ENCODE data around the gene MED15.

MED15 gene

GRCh38 chr22:20599117-20599516, 91.7 kb downstream of the MED15 start:
- Histone ChIP-seq H3K4me3 (ENCODE audit: low read length) (no peak overlapping the region), H3K27ac (ENCODE audit: low read length) (no peak overlapping the region), H3K9me3 (ENCODE audit: insufficient read depth, low read depth, low read length) (no peaks in the 10 kb centered on the region), H3K4me1 (ENCODE audit: insufficient read depth, low read length) (no peaks in the 10 kb centered on the region), H3K27me3 (ENCODE audit: insufficient read depth, low read length) (no peaks in the 10 kb centered on the region), H3K36me3 (ENCODE audit: insufficient read depth, low read depth, low read length) (no peaks in the 10 kb centered on the region), H3K9ac (ENCODE audit: low read depth, low read length) (no peak overlapping the region)

DNA sequence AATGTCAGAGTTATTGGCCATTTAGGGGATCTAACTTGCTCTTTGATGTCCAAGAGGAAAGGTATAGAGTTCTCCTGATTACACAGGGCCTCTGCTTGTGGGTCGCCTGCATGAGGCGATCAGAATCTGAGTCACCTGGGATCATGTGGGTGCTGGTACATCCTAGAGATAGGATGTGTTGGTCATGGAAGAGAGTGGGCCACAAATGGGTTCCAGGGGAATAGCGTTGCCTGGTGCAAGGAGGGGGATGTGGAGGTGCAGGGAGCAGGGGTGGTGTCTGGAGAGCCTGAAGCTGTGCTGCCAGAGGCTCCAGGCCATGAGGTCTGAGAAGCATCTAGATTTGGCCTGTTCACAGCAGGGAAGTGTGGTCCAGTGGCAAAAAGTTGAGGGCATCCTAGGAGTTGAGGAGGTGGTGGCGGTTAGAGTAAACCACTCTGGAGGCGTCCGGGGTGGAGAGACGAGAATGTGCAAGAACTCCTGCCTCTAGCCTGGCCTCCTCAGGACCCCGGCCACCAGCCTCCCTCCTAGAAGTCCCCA, 92.8 kb downstream of the MED15 start:
- H3K27me3 ChIP-seq (ENCODE audit: insufficient read depth, low read length) = no peaks in the 10 kb centered on the region
- no peaks in the 10 kb centered on the region for H3K36me3 ChIP-seq (ENCODE audit: insufficient read depth, low read depth, low read length)
- H3K4me3 ChIP-seq (ENCODE audit: low read length) = no peak overlapping the region
- no peaks in the 10 kb centered on the region for H3K9me3 ChIP-seq (ENCODE audit: insufficient read depth, low read depth, low read length)
- H3K4me1 ChIP-seq (ENCODE audit: insufficient read depth, low read length) = no peaks in the 10 kb centered on the region
- no peak overlapping the region for H3K27ac ChIP-seq (ENCODE audit: low read length)
- H3K9ac ChIP-seq (ENCODE audit: low read depth, low read length) = no peak overlapping the region

GRCh38 chr22:20601308-20601707, 93.9 kb downstream of the MED15 start:
- no peaks in the 10 kb centered on the region for H3K9me3 ChIP-seq (ENCODE audit: insufficient read depth, low read depth, low read length)
- no peaks in the 10 kb centered on the region for H3K36me3 ChIP-seq (ENCODE audit: insufficient read depth, low read depth, low read length)
- H3K27me3 ChIP-seq (ENCODE audit: insufficient read depth, low read length) = no peaks in the 10 kb centered on the region
- no peak overlapping the region for H3K4me3 ChIP-seq (ENCODE audit: low read length)
- H3K4me1 ChIP-seq (ENCODE audit: insufficient read depth, low read length) = no peaks in the 10 kb centered on the region
- H3K27ac ChIP-seq (ENCODE audit: low read length) = no peak overlapping the region
- H3K9ac ChIP-seq (ENCODE audit: low read depth, low read length) = no peak overlapping the region

DNA sequence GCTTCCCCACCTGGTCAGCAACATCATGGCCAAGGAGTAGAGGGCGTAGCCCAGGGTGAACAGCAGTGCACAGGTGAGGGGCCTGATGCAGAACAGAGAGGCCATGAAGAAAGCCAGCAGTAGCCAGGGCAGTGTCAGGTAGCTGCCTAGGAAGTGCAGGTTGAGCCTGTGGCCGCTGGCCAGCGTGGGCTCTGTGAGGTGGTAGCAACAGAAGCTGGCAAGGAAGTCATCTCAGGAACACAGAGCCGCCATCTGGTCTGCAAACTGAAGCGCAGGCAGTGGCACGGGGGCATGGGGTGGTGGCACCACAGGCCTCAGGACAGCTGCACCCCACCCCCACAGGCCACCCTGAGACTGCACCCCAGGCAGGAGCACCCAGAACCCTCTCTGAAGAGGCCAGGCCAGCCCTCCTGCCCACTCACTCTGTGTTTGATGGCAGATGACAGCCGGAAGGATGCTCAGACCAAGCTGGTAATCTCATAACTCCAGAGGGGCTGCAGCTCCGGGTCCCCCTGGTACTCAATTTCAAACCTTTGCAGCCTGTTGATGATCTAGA, 95.3 kb downstream of the MED15 start:
- Histone ChIP-seq H3K4me1 (ENCODE audit: insufficient read depth, low read length) (no peaks in the 10 kb centered on the region), H3K27me3 (ENCODE audit: insufficient read depth, low read length) (no peaks in the 10 kb centered on the region), H3K4me3 (ENCODE audit: low read length) (no peak overlapping the region), H3K9ac (ENCODE audit: low read depth, low read length) (no peak overlapping the region), H3K9me3 (ENCODE audit: insufficient read depth, low read depth, low read length) (no peaks in the 10 kb centered on the region), H3K27ac (ENCODE audit: low read length) (no peak overlapping the region), H3K36me3 (ENCODE audit: insufficient read depth, low read depth, low read length) (no peaks in the 10 kb centered on the region)

GRCh38 chr22:20604092-20604747, 96.8 kb downstream of the MED15 start:
- Histone ChIP-seq H3K9ac (ENCODE audit: low read depth, low read length) (no peak overlapping the region), H3K36me3 (ENCODE audit: insufficient read depth, low read depth, low read length) (no peaks in the 10 kb centered on the region), H3K27ac (ENCODE audit: low read length) (no peak overlapping the region), H3K4me3 (ENCODE audit: low read length) (no peak overlapping the region), H3K4me1 (ENCODE audit: insufficient read depth, low read length) (no peaks in the 10 kb centered on the region), H3K27me3 (ENCODE audit: insufficient read depth, low read length) (no peaks in the 10 kb centered on the region), H3K9me3 (ENCODE audit: insufficient read depth, low read depth, low read length) (no peaks in the 10 kb centered on the region)

DNA sequence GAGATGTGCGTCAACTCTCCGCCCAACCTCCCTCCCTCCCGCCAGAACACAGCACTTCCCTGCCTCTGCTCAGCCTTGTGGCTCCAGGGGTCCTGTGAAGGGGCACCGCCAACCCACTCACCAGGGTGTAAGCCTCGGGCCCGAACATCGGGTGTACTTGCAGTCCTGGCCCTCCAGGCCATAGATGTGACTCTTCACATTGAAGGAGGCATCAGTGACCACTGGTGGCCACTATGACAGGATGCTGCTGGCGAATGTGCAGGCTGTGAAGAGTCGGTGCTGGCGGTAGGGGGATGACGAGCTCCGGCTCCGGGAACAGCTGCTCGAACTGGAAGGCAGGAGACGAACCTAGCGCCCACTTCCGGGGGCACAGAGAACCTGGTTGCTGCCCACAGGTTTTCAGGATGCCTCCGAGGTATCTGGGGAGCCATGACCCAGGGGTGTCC, 97.4 kb downstream of the MED15 start:
- Histone ChIP-seq H3K4me1 (ENCODE audit: insufficient read depth, low read length) (no peaks in the 10 kb centered on the region), H3K9ac (ENCODE audit: low read depth, low read length) (no peak overlapping the region), H3K27ac (ENCODE audit: low read length) (no peak overlapping the region), H3K36me3 (ENCODE audit: insufficient read depth, low read depth, low read length) (no peaks in the 10 kb centered on the region), H3K9me3 (ENCODE audit: insufficient read depth, low read depth, low read length) (no peaks in the 10 kb centered on the region), H3K4me3 (ENCODE audit: low read length) (no peak overlapping the region), H3K27me3 (ENCODE audit: insufficient read depth, low read length) (no peaks in the 10 kb centered on the region)

DNA sequence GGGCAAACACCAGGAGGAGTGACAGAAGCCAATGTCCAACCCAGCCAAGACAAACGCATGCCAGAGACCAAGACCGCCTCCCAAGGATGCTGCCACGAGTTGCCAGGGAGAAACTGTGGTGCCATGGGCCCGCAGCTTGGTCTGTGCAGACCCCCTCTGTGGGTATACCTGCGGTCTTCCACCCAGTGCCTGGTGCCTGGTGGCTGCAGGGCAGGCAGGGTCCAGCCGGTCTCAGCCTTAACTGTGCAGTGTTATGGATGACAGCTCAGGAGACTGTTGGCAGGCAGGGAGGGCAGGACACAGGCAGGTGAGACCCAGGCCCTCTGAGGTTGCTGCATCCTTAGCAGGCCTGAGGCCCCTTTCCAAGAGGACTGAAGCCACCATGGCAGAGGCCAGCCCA, 97.9 kb downstream of the MED15 start:
- Histone ChIP-seq H3K27ac (ENCODE audit: low read length) (no peak overlapping the region), H3K9me3 (ENCODE audit: insufficient read depth, low read depth, low read length) (no peaks in the 10 kb centered on the region), H3K27me3 (ENCODE audit: insufficient read depth, low read length) (no peaks in the 10 kb centered on the region), H3K36me3 (ENCODE audit: insufficient read depth, low read depth, low read length) (no peaks in the 10 kb centered on the region), H3K4me1 (ENCODE audit: insufficient read depth, low read length) (no peaks in the 10 kb centered on the region), H3K9ac (ENCODE audit: low read depth, low read length) (no peak overlapping the region), H3K4me3 (ENCODE audit: low read length) (no peak overlapping the region)

DNA sequence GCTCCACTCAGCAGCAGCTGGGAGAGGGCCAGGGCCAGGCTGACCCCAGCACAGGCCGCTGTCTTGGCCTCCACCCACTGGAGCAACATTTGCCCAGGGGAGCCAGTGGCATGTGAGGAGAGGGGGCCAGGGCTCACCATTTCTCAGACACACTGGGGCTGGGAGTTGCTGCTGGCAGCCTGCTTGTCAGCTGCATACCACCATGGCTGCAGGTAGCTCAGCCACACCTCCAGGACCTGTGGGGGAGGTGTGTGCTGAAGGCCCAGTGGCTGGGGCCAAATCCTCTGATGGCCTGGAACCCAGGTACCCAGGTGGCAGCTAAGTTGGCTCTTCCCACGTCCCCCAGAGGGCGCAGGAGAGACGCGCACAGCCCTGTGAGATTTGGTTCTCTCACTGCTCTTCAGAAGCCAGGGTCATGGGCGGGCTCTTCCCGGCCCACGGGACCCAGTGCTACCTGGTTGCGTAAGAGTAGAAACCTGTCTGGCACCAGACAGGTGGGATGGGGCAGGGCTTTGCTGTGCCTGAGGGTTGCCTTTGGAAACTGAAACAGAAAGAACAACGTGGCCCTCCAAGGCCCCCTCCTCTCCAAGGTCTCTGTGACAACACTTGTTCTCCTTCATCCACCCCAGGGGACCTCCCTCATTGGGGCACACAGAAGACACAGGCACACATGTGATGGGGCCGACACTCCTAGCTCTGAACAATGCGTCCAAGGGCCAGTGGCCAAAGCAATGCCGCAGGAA, 98.8 kb downstream of the MED15 start:
- Histone ChIP-seq H3K4me3 (ENCODE audit: low read length) (no peak overlapping the region), H3K4me1 (ENCODE audit: insufficient read depth, low read length) (no peaks in the 10 kb centered on the region), H3K9ac (ENCODE audit: low read depth, low read length) (no peak overlapping the region), H3K27me3 (ENCODE audit: insufficient read depth, low read length) (no peaks in the 10 kb centered on the region), H3K27ac (ENCODE audit: low read length) (no peak overlapping the region), H3K9me3 (ENCODE audit: insufficient read depth, low read depth, low read length) (no peaks in the 10 kb centered on the region), H3K36me3 (ENCODE audit: insufficient read depth, low read depth, low read length) (no peaks in the 10 kb centered on the region)

DNA sequence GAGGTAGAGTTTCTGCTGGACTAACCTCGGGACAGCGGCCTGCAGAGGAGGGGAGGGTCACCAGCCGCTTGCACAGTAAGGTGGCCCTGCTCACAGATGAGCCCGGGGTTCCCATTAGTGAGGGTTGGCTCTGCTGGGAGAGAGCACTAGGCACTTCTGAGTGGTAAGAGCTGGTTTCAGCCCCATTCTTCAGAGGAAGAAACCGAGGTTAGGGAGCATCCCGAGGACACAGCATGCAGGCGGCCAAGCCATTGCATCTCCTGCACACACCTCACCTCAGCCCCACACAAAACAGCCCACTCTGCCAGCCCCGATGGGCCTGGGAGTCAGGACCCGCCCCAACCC, 99.3 kb downstream of the MED15 start:
- Histone ChIP-seq H3K4me1 (ENCODE audit: insufficient read depth, low read length) (no peaks in the 10 kb centered on the region), H3K27ac (ENCODE audit: low read length) (no peak overlapping the region), H3K4me3 (ENCODE audit: low read length) (no peak overlapping the region), H3K36me3 (ENCODE audit: insufficient read depth, low read depth, low read length) (no peaks in the 10 kb centered on the region), H3K9me3 (ENCODE audit: insufficient read depth, low read depth, low read length) (no peaks in the 10 kb centered on the region), H3K9ac (ENCODE audit: low read depth, low read length) (no peak overlapping the region), H3K27me3 (ENCODE audit: insufficient read depth, low read length) (no peaks in the 10 kb centered on the region)

GRCh38 chr22:20607157-20607907, 99.9 kb downstream of the MED15 start:
- no peaks in the 10 kb centered on the region for H3K36me3 ChIP-seq (ENCODE audit: insufficient read depth, low read depth, low read length)
- H3K27me3 ChIP-seq (ENCODE audit: insufficient read depth, low read length) = no peaks in the 10 kb centered on the region
- H3K4me1 ChIP-seq (ENCODE audit: insufficient read depth, low read length) = no peaks in the 10 kb centered on the region
- H3K4me3 ChIP-seq (ENCODE audit: low read length) = no peak overlapping the region
- no peaks in the 10 kb centered on the region for H3K9me3 ChIP-seq (ENCODE audit: insufficient read depth, low read depth, low read length)
- no peak overlapping the region for H3K27ac ChIP-seq (ENCODE audit: low read length)
- no peak overlapping the region for H3K9ac ChIP-seq (ENCODE audit: low read depth, low read length)

DNA sequence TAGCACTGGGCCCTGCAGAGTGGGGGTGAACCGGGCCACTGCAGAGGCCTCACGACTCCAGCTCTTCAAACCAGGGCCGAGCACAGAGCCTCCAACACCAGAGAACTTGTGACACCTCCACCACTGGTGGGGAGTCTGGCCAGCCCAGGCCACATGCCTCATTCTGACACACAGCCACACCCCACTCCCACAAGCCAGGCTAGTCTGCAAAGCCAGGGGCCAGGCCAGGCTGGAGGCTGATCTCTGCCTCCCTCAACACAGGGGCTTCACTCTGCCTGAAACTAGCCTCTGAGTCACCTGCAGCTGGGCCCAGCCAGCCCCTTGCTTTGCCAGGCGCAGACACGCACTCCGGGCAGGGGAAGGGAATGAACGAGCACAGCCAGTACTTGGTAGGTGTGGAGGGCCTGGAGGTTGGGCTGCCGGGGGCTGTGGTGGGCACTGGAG, 102.9 kb downstream of the MED15 start:
- H3K27me3 ChIP-seq (ENCODE audit: insufficient read depth, low read length) = no peaks in the 10 kb centered on the region
- H3K9me3 ChIP-seq (ENCODE audit: insufficient read depth, low read depth, low read length) = no peaks in the 10 kb centered on the region
- no peaks in the 10 kb centered on the region for H3K4me1 ChIP-seq (ENCODE audit: insufficient read depth, low read length)
- H3K9ac ChIP-seq (ENCODE audit: low read depth, low read length) = no peak overlapping the region
- H3K36me3 ChIP-seq (ENCODE audit: insufficient read depth, low read depth, low read length) = no peaks in the 10 kb centered on the region
- no peak overlapping the region for H3K27ac ChIP-seq (ENCODE audit: low read length)
- no peak overlapping the region for H3K4me3 ChIP-seq (ENCODE audit: low read length)

All from iPS-20b (cell line).